GM18873 (cell line): ENCODE measurements around the gene HS3ST6.
A peak's percentile ranks its signal among the peaks of the same experiment; 100 is the strongest.
"Not testable (repeated sequence)": the region's sequence is repeated elsewhere in the genome, so short reads cannot be mapped to it uniquely, and the experiment has no call there.

Source experiments
- ATAC-seq: cut with Tn5 transposase; IDR thresholded peaks from one replicate; pipeline ENCODE4 v1.9.1; 2021; ENCODE audit warnings: mild to moderate bottlenecking, moderate library complexity, moderate number of reproducible peaks; ENCODE audit not compliant: unreplicated experiment, low FRiP score

HS3ST6 gene

DNA sequence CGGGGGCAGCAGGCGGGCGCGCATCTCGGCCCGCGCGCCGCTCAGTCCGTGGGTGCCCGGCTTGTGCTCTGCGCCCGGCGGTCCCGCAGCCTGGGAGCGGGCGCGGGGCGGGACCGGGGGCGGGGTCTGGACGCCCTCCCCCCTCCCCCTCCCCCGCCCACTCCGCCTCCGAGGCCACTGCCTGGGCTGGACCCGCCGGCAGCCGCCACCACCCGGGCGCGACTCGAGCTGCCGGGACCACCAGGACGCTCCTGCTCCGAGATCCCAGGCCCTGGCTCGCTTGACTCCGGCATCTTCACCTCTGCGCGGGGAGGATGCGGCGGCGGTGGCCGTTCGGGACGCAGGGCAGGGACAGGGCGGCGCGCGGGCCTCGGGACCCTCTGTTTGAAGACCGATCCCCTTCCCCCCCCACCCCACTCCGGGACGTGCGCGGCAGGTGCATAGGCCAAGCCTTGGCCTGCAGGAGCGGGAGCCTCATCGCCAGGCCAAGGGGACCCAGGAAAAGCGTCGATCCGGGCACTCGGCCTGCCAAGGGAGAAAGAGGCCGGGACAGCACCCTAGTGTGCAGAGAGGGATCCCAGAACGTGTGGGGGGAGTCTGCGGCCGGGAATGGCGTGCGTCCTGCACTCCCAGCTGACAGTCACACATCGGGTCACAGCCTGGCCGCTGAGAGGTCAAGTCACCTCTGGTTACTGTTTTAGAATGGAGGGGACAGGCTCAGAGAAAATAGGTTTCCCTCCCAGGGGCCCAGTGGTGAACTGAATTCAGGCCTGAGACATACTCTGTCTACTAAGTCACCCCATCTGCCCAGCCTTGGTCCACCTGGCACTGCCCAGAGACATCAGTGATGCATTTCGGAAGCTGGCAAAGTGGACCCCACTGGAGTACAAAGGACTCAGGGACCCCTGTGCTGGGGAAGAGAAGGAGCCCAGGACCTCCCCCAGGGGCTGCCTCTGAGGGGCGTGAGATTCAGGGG, at the start of gene HS3ST6:
Gene HS3ST6, minus strand, starts transcription at position 65 of the 976 bp plus-strand sequence. CDS start 92 bp downstream, outside the sequence.
- no peak for ATAC-seq

DNA sequence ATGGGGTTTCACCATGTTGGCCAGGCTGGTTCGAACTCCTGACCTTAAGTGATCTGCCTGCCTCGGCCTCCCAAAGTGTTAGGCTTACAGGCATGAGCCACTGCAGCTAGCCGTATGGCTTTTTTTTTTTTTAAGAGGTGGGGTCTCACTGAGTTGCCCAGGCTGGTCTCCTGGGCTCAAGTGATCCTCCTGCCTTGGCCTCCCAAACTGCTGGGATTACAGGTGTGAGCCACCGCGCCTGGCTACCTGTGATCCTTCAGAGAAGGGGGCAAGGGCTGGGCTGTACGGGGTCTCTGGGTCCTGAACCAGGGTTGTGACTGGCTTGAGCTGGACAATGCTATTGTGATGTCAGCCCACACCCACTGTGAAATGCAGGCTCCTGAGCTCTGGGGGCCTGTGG, 48.2 kb upstream of the HS3ST6 start, which contains the start of gene RNF151:
Gene RNF151, plus strand, starts transcription at position 397 of the 400 bp plus-strand sequence. CDS start 26 bp downstream, outside the sequence.
- ATAC-seq: no peak

DNA sequence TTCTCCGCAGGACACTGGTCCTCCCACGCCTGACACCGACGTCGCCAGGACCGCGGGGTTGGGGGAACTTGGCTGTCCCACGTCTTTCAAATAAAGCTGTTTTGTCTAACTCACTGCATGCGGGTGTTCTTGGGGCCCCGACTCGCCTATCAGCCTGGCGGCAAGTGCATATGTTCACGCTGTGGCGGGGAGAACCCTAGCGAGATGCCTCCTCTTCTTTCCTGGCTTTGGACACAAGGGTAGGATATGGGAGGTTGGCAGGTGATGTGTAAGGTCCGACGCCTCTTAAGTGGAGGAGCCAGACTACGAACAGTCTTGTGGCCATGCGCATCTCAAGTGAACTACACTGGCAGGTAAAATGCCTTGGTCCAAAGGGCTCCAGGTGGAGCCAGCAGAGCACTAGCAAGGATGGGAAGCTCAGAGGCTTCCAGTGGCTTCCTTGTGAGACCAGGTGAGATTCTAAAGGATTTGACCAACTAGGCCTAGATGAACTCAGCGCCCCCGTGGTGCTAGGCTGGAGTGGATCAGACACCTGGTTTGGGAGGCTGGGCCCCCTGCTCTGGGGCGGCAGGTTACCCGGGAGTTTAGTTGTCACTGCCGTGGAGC, 47.3 kb upstream of the HS3ST6 start:
- ATAC-seq: no peak

DNA sequence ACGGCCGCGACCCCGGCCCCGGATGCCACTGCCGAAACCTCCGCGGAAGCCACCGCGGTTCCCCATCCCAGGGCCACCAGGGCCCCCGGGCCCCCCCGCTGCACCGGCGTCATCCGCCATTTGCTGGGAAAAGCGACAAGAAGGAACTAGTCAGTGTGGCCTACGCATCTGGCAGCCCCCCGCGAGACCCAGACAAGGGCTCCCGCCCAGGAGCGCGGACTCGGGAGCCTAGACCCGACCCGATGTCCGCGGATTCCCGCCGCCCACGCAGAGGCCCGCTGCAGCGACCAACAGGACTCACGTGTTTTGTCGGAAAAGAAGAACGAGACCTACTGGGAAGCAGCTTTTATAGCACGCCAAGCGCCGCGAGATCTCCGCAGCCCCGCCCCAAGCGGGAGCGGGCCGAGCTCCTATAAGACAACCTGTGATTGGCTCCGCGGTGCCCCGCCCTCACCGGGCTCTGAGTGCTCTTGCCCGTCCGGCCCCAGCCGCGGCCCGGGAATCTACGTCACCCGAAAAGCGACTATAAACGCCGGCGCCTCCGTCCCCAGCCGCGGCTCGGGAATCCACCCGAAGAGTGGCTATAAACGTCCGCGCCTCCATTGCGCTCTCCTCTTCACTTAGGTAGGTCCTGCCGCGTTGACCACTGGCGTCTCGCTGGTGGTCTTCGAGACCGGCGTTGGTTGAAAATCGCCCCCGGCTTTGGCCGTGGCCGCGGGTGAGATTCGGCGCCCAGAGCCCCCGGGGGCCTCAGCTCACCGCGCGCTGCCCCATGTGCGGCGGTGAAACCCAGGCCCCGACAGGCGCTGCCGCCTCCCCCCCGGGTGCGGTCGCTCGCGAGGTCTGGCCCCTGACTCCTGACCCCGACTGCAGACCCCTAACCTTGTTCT, 46.5 kb upstream of the HS3ST6 start, which contains the start of gene RPS2:
Gene RPS2, minus strand, starts transcription at position 321 of the 890 bp plus-strand sequence. Its CDS starts 201 bp downstream, at position 120.
- ATAC-seq: peak; percentile 73

DNA sequence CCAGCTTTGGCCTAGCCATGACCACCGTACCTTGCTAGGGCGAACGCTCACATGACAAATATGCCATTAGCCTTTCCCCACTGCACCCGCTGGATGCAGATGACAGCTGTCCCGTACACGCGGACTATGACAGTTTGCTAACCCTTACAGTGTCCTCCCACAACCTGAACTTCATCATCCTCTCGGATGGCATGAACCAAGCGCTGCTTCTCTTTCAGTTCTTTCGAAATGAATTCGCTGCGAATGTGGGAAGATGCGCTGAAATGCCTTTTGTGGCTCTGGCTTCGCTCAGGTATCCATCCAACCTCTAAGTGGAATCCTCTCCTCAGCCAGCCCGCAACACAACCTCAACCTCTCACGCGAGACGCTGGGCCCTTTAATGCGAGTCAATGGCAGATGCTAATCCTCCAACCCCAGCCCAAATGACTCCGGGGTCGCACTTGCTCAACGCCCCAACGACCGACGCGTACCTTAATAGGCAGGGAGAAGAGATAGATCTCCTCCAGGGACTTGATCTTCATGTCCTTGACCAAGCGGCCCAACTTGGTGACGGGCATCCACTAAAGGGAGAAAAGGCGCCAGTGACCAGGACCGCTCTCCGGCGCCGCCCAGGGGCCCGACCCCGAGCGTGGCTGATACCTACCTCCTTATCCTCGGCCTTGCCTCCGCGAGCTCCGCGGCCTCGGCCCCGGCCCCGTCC, 45.7 kb upstream of the HS3ST6 start:
- ATAC-seq: peak; percentile 2

DNA sequence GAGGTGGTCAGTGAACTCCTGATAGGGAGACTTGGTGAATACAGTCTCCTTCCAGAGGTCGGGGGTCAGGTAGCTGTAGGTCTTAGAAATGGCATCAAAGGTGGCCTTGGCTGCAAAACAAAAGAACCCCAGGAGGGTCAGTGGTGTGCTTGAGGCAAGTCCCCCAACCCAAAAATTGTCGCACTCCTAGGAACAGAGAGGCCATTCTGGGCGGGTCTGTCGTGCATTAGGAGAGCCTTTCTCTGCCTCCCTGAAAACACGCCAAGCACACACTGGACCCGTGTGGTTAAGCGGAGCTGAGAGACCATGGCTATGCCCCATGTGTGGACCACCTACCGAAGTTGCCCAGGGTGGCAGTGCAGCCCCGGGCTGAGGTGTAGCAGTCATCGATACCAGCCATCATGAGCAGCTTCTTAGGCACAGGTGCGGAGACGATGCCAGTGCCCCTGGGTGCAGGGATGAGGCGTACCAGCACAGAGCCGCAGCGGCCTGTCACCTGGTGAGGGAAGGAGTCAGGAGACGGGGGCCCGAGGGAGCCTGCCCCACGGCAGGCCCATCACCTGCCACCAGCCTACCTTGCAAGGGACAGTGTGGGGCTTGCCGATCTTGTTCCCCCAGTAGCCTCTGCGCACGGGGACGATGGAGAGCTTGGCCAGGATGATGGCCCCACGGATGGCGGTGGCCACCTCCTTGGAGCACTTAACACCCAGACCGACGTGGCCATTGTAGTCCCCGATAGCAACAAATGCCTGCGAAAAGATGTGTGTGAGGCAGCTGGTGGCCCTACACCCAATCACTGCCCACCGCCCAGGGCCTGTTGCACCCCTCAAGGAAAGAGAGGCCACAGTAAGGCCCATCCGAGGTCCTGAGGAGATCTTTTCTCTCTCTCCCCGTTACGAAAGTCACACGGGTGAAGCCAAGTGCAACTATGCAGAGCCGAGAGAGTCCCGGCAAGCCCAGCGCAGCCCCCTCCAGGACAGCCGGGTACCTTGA, 44.2 kb upstream of the HS3ST6 start:
- not testable (repeated sequence) for ATAC-seq

DNA sequence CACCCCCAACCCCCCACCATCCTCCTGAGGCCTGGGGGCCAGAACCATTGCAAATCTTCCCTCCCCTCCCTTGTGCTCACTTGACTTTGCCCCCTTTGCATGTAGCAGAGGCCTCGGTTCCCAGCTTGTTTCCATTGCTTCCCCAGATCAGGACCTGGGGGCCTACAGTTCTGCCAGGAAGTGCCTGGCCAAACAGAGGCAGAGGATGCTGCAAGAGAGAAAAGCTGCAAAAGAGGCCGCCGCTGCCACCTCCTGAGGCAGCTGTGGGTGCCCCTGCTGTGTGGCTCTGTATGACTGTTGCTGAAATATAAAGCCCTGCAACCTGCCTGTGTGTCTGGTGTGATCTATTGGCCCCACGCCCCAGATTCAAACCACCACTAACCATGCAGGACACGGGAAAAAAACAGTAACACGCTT, 43.4 kb upstream of the HS3ST6 start:
- ATAC-seq: no peak

DNA sequence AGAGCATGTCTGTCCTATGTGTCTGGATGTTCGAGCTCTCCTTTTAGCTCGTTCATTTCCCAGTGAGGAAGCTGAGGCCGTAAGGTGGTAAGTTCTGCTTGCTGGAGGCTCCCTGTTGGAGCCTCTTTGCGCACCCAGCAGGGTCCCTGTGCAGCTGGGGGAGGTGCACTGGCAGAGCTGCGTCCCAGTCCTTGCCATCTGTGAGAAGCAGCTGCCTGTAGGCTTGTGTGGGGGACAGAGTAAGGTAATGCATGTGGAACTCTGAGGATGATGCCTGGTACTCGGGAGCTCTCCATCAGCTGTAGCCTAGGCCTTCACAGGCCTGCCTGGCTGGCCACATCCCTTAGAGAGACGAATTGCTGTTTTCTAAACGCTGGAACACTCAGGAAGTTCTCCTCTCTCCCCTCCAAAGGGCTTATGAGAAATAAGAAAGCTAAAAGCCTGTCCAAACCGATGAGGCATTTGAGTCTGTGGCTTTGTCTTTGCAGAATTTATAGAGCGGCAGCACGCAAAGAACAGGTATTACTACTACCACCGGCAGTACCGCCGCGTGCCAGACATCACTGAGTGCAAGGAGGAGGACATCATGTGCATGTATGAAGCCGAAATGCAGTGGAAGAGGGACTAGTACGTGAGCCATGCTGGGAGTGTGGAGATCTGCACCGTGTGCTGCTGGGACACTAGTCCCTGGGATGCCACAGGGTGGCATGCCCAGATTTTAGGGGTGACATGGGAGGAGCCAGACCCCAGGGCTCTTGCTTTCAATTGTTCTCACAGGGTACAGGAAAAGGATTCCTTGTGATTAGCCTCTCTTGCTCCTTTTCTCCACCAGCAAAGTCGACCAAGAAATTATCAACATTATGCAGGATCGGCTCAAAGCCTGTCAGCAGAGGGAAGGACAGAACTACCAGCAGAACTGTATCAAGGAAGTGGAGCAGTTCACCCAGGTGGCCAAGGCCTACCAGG, 42.7 kb upstream of the HS3ST6 start:
- no peak for ATAC-seq

DNA sequence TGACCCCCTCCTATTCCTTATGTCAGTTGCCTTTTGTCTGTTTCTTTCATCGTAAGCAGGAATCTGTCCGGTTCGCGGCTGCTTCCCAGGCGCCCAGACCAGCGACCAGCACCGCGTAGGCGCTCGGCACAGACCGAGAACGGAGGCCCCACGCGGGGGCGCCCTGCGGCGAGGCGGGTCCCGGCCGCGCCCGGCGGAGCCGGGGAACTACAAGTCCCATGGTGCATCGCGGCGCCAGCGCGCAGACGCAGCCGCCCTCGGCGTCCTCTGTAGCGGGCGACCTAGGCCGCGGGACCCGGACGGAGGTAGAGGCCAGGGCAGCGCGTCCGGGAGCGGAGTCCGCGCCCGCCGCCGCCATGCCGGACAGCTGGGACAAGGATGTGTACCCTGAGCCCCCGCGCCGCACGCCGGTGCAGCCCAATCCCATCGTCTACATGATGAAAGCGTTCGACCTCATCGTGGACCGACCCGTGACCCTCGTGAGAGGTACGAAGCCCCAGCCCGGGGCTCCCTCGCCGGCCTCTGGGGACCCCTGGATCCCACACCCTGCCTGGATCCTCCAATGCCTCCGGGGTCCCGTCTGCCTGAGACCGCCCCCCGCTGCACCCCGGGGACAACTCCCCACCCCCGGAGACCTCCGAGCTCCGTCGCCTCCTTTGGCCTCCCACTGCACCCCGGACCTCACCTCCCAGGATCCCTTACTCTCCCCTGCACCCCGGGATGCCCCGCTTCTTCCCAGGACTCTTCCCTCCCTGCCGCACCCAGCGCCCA, 41.2 kb upstream of the HS3ST6 start, which contains the start of gene NDUFB10:
Gene NDUFB10, plus strand, starts transcription at position 270 of the 771 bp plus-strand sequence. Its CDS starts 87 bp downstream, at position 357.
- peak; percentile 47 for ATAC-seq

DNA sequence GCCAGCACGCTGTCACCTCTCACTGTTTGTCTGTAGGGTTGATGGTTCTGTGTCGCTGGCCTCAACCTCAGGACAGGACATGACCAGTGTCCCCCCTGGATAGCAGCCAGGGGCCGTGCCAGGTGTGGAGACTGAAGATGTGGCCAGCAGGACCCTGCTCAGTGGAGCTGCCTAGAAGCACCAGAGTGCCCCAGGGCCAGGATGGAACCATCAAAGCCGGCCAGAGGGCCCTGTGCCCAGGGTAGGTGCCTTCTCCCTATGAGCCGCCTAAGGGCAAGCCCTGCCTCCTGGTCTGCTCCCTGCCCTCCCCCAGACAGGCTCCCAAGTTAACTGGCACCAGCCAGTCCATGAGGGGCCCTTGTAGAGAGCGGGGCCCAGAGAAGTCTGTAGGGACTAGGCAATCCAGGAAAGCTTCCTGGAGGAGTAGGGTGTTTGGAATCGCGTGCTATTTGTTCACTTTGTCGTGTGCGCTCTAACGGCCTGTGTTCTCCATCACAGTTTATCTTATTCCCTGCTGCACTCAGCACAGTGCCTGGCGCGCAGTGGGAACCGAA, 40.6 kb upstream of the HS3ST6 start:
- no peak for ATAC-seq

DNA sequence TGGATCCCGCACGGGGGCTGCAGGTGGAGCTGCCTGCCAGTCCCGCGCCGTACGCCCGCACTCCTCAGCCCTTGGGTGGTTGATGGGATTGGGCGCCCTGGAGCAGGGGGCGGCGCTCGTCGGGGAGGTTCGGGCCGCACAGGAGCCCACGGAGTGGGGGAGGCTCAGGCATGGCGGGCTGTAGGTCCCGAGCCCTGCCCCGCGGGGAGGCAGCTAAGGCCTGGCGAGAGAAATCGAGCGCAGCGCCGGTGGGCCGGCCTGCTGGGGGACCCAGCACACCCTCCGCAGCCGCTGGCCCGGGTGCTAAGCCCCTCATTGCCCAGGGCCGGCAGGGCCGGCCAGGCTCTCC, 39.9 kb upstream of the HS3ST6 start:
- not testable (repeated sequence) for ATAC-seq

DNA sequence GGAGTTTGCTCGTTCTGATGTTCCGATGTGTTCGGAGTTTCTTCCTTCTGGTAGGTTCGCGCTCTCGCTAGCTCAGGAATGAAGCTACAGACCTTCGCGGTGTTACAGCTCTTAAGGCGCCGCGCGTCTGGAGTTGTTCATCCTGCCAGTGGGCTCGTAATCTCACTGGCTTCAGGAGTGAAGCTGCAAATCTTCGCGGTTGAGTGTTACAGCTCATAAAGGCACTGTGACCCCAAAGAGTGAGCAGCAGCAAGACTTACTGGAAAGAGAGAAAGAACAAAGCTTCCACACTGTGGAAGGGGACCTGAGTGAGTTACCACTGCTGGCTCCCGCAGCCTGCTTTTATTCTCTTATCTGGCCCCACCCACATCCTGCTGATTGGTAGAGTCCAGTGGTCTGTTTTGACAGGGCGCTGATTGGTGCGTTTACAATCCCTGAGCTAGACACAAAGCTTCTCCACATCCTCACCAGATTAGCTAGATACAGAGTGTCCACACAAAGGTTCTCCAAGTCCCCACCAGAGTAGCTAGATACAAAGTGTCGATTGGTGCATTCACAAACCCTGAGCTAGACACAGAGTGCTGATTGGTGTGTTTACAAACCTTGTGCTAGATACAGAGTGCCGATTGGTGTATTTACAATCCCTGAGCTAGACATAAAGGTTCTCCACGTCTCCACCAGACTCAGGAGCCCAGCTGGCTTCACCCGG, 39.4 kb upstream of the HS3ST6 start:
- ATAC-seq: not testable (repeated sequence)

DNA sequence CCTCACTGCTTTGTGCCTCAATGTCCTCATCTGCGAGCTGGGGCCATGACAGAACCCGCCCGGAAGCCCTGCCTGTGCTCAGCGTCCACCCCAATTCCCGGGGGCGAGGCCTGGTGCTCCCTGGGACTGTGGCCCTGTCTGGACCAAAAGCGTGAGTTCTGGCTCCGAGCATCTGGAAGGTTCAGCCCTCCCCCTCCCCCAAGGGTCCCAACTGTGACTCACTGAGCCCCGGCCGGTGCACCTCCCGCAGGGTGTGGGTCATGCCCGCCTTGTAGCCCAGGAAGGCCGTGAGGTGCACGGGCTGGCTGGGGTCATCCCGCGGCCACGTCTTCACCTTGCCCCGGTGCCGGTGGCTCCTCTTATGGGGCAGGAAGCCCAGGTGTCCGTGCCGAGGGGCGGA, 35.5 kb upstream of the HS3ST6 start:
- no peak for ATAC-seq

DNA sequence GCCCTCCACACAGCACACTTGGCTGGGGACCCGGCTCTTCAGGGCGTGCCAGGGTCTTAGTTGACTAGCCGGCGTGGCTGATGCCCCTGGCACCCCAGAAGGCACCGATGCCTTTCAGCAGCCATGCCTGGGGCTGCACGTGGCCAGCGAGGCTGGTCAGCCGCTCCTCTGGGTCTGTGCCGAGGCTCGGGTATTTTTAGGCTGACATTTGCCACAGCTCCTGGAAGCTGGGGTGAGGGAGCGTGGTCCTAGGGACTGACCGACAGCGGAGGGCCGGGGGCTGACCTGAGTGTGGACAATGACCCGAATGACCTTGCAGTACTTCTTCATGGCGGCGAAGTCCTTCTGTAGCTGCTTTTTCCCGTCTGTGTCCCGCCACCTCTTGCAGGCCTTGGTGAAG, 32.3 kb upstream of the HS3ST6 start:
- no peak for ATAC-seq

DNA sequence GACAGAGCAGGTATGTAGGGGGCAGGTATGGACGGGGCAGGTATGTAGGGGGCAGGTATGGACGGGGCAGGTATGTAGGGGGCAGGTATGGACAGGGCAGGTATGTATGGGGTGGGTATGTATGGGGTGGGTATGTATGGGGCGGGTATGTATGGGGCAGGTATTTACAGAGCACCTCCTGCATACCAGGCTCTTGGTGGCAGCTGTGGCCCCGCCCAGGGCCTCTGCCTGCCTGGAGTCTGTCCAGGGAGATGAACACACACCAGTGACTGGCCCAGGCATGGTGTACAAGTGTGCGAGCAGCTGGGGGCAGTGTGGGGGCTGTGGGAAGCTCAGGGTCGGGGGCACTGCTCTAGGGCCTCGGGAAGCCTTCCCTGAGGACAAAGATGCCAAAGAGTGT, 31.8 kb upstream of the HS3ST6 start:
- no peak for ATAC-seq

DNA sequence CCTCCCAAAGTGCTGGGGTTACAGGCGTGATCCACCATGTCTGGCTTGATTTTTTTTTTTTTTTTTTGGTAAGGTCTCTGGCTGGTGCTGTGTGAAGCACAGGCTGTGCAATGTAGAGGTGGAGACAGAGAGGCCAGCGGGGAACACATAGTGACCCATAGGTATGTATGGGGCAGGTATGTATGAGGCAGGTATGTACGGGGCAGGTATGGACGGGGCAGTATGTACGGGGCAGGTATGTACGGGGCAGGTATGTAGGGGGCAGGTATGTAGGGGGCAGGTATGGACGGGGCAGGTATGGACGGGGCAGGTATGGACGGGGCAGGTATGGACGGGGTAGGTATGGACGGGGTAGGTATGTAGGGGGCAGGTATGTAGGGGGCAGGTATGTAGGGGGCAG, 31.3 kb upstream of the HS3ST6 start:
- ATAC-seq: no peak
